K562 (cell line): ENCODE measurements around the gene AGMO. TPM values are rescaled to one million over a fixed set of nuclear protein-coding genes. Genes with fewer than 3 reads are reported as not detected.

Source experiments
- ATAC-seq: fragments of 200-7000 bp; cut with Tn5 transposase; 3 replicates; pipeline ENCODE4 v1.9.1; 2020; ENCODE audit warnings: moderate library complexity
- BruUV-seq: library from RNA; stranded (reverse); fragments of 400-500 nt; replicated peaks from 2 replicates; lab custom pipeline; 2021; lab: Mats Ljungman, UMichigan
- CTCF ChIA-PET: fragments of 300-600 bp; formaldehyde crosslinking; extraction: SDS; loops from one replicate; lab custom pipeline; 2021; ENCODE audit warnings: low intra/inter-chr PET ratio; lab: Yijun Ruan, JAX
- POLR2A ChIA-PET: fragments of 300-600, 350-650 bp; sonication (Branson Sonifier 250); formaldehyde crosslinking; extraction: SDS; loops from one replicate; lab custom pipeline; 2021; ENCODE audit warnings: antibody characterized with exemption, inconsistent platforms; lab: Yijun Ruan, JAX
- DNase-seq, 4 experiments: peaks; one replicate each; pipeline versions ENCODE4 v3.0.0 to v3.0.0-alpha.2; 2011 to 2018; ENCODE audit warnings: low spot score in 3 of 4, mixed read lengths in 3 of 4; ENCODE audit errors: extremely low read depth in 1 of 4
- FAIRE-seq: peaks from 2 replicates; lab custom pipeline; 2011; peaks lifted over from hg19 to GRCh38; lab: Jason Lieb, UNC
- H2AFZ ChIP-seq: 2 replicates; pipeline ENCODE4 v1.6.0; 2011; ENCODE audit warnings: low read depth, low read length, control low read depth, inconsistent platforms
- H3K27ac ChIP-seq: fragments of 200-600 bp; 3 replicates; pipeline ENCODE4 v1.8.0; 2011; ENCODE audit warnings: low read depth, mild to moderate bottlenecking, control low read depth, inconsistent platforms, low read length, moderate library complexity, mixed read lengths; ENCODE audit errors: extremely low read depth
- H3K27me3 ChIP-seq, 2 experiments: fragments of 300-600 bp in 1 of 2; 2 replicates in 1 of 2; 3 replicates in 1 of 2; pipeline versions ENCODE4 v1.6.0 to v1.8.0; 2011; ENCODE audit warnings: inconsistent platforms in 2 of 2, low read length in 2 of 2, mild to moderate bottlenecking in 1 of 2, mixed read lengths in 1 of 2, moderate library complexity in 1 of 2; ENCODE audit not compliant: control insufficient read depth in 2 of 2, insufficient read depth in 2 of 2
- H3K36me3 ChIP-seq: fragments of 300-600 bp; 3 replicates; pipeline ENCODE4 v1.8.0; 2011; ENCODE audit warnings: mild to moderate bottlenecking, low read length, inconsistent platforms; ENCODE audit not compliant: control insufficient read depth, insufficient read depth
- H3K4me1 ChIP-seq, 2 experiments: fragments of 200-600 bp in 1 of 2; replicated peaks in 1 of 2; 2 replicates in 1 of 2; 3 replicates in 1 of 2; pipeline versions ENCODE4 v1.5.1 to v1.8.0; 2011; ENCODE audit warnings: inconsistent platforms in 2 of 2, low read length in 2 of 2, mild to moderate bottlenecking in 1 of 2, mixed read lengths in 1 of 2, moderate library complexity in 1 of 2; ENCODE audit not compliant: control insufficient read depth in 2 of 2, insufficient read depth in 2 of 2
- H3K4me2 ChIP-seq: 2 replicates; pipeline ENCODE4 v1.6.1; 2011; ENCODE audit warnings: low read length, control low read depth, inconsistent platforms, mixed read lengths; ENCODE audit not compliant: insufficient read depth
- H3K4me3 ChIP-seq: fragments of 200-600 bp; sonication (generic), shearing (Covaris generic); 2 replicates; pipeline ENCODE4 v1.5.1; 2016; ENCODE audit warnings: control low read depth, inconsistent platforms
- H3K79me2 ChIP-seq: fragments of 200-600 bp; 3 replicates; pipeline ENCODE4 v1.8.0; 2011; ENCODE audit warnings: low read length, inconsistent platforms; ENCODE audit not compliant: control insufficient read depth, insufficient read depth
- H3K9ac ChIP-seq, 2 experiments: 2 replicates each; pipeline versions ENCODE4 v1.6.0 to v1.6.1; 2011; ENCODE audit warnings: low read depth in 2 of 2, low read length in 2 of 2, control low read depth in 1 of 2, inconsistent platforms in 1 of 2, mild to moderate bottlenecking in 1 of 2, mixed read lengths in 1 of 2; ENCODE audit not compliant: insufficient read depth in 1 of 2
- H3K9me1 ChIP-seq: one replicate; pipeline ENCODE4 v1.6.0; 2011; ENCODE audit warnings: inconsistent platforms, mild to moderate bottlenecking, low read length, moderate library complexity; ENCODE audit not compliant: control insufficient read depth, insufficient read depth
- H3K9me3 ChIP-seq: replicated peaks from 2 replicates; pipeline ENCODE4 v1.5.1; 2011; ENCODE audit warnings: low read depth, low read length, inconsistent platforms; ENCODE audit not compliant: control insufficient read depth, insufficient read depth
- H4K20me1 ChIP-seq: replicated peaks from 2 replicates; pipeline ENCODE4 v1.6.1; 2011; ENCODE audit warnings: low read length, inconsistent platforms, mixed read lengths; ENCODE audit not compliant: control insufficient read depth, insufficient read depth
- CHD2 ChIP-seq: IDR thresholded peaks from 2 replicates; pipeline ENCODE4 v1.6.1; 2011; ENCODE audit warnings: low read depth, low read length
- CXXC5 ChIP-seq: fragments of 250-450 bp; sonication (Bioruptor Pico); IDR thresholded peaks from 2 replicates; pipeline ENCODE4 v1.8.0; 2022; ENCODE audit warnings: inconsistent platforms, mild to moderate bottlenecking, moderate library complexity
- ETV1 ChIP-seq: fragments of 450-650 bp; conservative IDR thresholded peaks from 2 replicates; pipeline ENCODE4 v1.6.1; 2016; ENCODE audit warnings: missing genetic modification characterization, control low read depth, low read depth, missing compliant biosample characterization
- HNRNPL ChIP-seq: fragments of 200-400 bp; formaldehyde crosslinking; IDR thresholded peaks from 2 replicates; pipeline ENCODE4 v1.6.1; 2017; ENCODE audit warnings: low read depth, mild to moderate bottlenecking, low read length
- NR4A1 ChIP-seq, 2 experiments: fragments of 250-450 bp in 1 of 2; fragments of 450-650 bp in 1 of 2; sonication (Bioruptor Pico) in 1 of 2; IDR thresholded peaks; 2 replicates each; pipeline versions ENCODE4 v1.4.0 to v1.6.1; 2016 to 2020; ENCODE audit warnings: mild to moderate bottlenecking in 2 of 2, missing compliant biosample characterization in 1 of 2, missing genetic modification characterization in 1 of 2, moderate library complexity in 1 of 2
- PHTF2 ChIP-seq: fragments of 250-450 bp; sonication (Bioruptor Pico); IDR thresholded peaks from 2 replicates; pipeline ENCODE4 v1.5.0; 2021; ENCODE audit warnings: mild to moderate bottlenecking
- RAD21 ChIP-seq, 2 experiments: fragments of 250-450 bp in 1 of 2; fragments of 450-650 bp in 1 of 2; sonication (Bioruptor Pico) in 1 of 2; formaldehyde crosslinking in 1 of 2; IDR thresholded peaks in 1 of 2; conservative IDR thresholded peaks in 1 of 2; 2 replicates each; pipeline versions ENCODE4 v1.4.0 to v1.8.0; 2020 to 2022; ENCODE audit warnings: mild to moderate bottlenecking in 2 of 2, moderate library complexity in 1 of 2
- TAF7 ChIP-seq: fragments of 450-650 bp; IDR thresholded peaks from 2 replicates; pipeline ENCODE4 v1.6.1; 2016; ENCODE audit warnings: missing genetic modification characterization, missing compliant biosample characterization
- ZFPM2 ChIP-seq: fragments of 250-450 bp; sonication (Bioruptor Pico); IDR thresholded peaks from 2 replicates; pipeline ENCODE4 v1.5.1; 2022; ENCODE audit warnings: mild to moderate bottlenecking
- ZNF212 ChIP-seq: fragments of 450-650 bp; formaldehyde crosslinking; IDR thresholded peaks from 2 replicates; pipeline ENCODE4 v1.4.0; 2020; ENCODE audit warnings: mild to moderate bottlenecking
- ZNF584 ChIP-seq: fragments of 200-800 bp; sonication (Bioruptor generic); IDR thresholded peaks from 2 replicates; pipeline ENCODE4 v1.6.1; 2016; ENCODE audit warnings: low read depth, mild to moderate bottlenecking, missing genetic modification characterization, missing compliant biosample characterization
- ZNF780A ChIP-seq: fragments of 250-450 bp; sonication (Bioruptor Pico); IDR thresholded peaks from 2 replicates; pipeline ENCODE4 v1.5.0; 2021; ENCODE audit warnings: mild to moderate bottlenecking
- WGBS: fragments of 100-300 bp; shearing (Covaris generic); methylation state at CpG from one replicate; pipeline ENCODE4 v1.1.6; 2016; ENCODE audit warnings: low coverage, mixed read lengths; ENCODE audit not compliant: insufficient coverage; ENCODE audit errors: missing lambda C conversion rate; 5-methylcytosine and 5-hydroxymethylcytosine counted together
- in situ Hi-C: fragments of 300-500 bp; cut with MboI; formaldehyde crosslinking; loops from 4 replicates; pipeline ENCODE4 v1.15.0; 2018; ENCODE audit warnings: inconsistent platforms, mixed read lengths
- intact Hi-C: fragments of 100-400 bp; cut with micrococcal nuclease; formaldehyde crosslinking; loops from 2 replicates; pipeline ENCODE4 v1.14.2; 2022
- polyA plus RNA-seq, 8 experiments: library from polyadenylated mRNA; depleted of rRNA in 4 of 8; stranded (reverse) in 5 of 8; unstranded in 3 of 8; fragments of >200 nt; fragmentation: Nextera tagmentation in 2 of 8; fragmentation: Illumina TruSeq in 1 of 8; extraction: Ambion mirVana in 2 of 8; extraction: Trizol in 1 of 8; gene quantifications; 2 replicates each; pipeline versions ENCODE4 v1.2.1 to v1.2.3, GENCODE V29; 2011 to 2014; ENCODE audit warnings: inconsistent platforms in 1 of 8, missing spikeins in 1 of 8
- total RNA-seq, 7 experiments: library from RNA; depleted of rRNA in 6 of 7; stranded (reverse); fragments of >200 nt in 6 of 7; fragmentation: Illumina TruSeq in 2 of 7; extraction: Trizol in 2 of 7; gene quantifications; 2 replicates each; pipeline versions ENCODE4 v1.2.1 to v1.2.3, GENCODE V29; 2011 to 2021; ENCODE audit warnings: low replicate concordance in 1 of 7
- TF ChIP-seq, protein P1 (sequence below): fragments of 450-650 bp; conservative IDR thresholded peaks from 2 replicates; pipeline ENCODE4 v1.6.1; 2016; ENCODE audit warnings: missing genetic modification characterization, low read depth, mild to moderate bottlenecking, control low read depth, missing compliant biosample characterization
- TF ChIP-seq, protein P2 (sequence below), 2 experiments: fragments of 450-650 bp; IDR thresholded peaks; 2 replicates each; pipeline ENCODE4 v1.6.1; 2018; ENCODE audit warnings: mild to moderate bottlenecking in 2 of 2, low read depth in 1 of 2; ENCODE audit not compliant: partially characterized antibody in 2 of 2
- TF ChIP-seq, protein P3 (sequence below): sonication (generic); formaldehyde crosslinking; IDR thresholded peaks from 2 replicates; pipeline ENCODE4 v1.8.1; 2023; ENCODE audit warnings: mild to moderate bottlenecking, missing genetic modification reagents

AGMO gene
- total and polyA plus RNA-seq, 9 of the 15 experiments (the other 6 are each of a cell fraction or from before 2014, with no cell fraction given), result 0.30 to 1.4 (median 0.69) TPM; not detected in 1

DNA sequence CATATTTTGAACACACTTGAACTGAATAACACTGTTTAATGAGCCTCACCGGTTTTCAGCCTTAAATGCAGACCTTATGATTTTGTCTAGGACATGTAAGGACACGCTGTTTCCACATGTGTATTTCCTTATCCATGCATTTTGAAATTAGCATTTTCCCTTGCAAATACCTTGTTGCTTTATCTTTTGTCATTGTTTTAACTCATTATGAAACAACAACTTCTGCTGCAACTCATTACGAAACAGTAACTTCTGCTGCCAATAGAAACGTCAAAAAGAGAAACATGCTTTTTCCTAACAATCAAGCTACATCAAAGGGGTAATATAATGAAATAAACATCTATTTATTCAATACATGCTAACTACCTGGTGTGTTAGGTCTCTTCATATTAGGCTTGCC, 322.0 kb downstream of the AGMO start (continued):
- TF ChIP-seq CHD2, result no peak
- TF ChIP-seq, protein P1, sequence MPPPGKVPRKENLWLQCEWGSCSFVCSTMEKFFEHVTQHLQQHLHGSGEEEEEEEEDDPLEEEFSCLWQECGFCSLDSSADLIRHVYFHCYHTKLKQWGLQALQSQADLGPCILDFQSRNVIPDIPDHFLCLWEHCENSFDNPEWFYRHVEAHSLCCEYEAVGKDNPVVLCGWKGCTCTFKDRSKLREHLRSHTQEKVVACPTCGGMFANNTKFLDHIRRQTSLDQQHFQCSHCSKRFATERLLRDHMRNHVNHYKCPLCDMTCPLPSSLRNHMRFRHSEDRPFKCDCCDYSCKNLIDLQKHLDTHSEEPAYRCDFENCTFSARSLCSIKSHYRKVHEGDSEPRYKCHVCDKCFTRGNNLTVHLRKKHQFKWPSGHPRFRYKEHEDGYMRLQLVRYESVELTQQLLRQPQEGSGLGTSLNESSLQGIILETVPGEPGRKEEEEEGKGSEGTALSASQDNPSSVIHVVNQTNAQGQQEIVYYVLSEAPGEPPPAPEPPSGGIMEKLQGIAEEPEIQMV (tag), result no peak
- TF ChIP-seq CXXC5 (CRISPR knock-in tag), result no peak
- TF ChIP-seq TAF7 (tag), result no peak
- TF ChIP-seq NR4A1 (CRISPR knock-in tag; IDR thresholded peaks at IDR 0.05), result no peak
- no peak for TF ChIP-seq NR4A1 (tag; IDR thresholded peaks at IDR 0.05)
- no peak for TF ChIP-seq ZFPM2 (CRISPR knock-in tag)
- TF ChIP-seq ZNF212 (CRISPR knock-in tag), result no peak
- TF ChIP-seq RAD21 (CRISPR knock-in tag; conservative IDR thresholded peaks at IDR 0.05 in 1 of 2, IDR thresholded peaks at IDR 0.05 in 1 of 2), result no peak

DNA sequence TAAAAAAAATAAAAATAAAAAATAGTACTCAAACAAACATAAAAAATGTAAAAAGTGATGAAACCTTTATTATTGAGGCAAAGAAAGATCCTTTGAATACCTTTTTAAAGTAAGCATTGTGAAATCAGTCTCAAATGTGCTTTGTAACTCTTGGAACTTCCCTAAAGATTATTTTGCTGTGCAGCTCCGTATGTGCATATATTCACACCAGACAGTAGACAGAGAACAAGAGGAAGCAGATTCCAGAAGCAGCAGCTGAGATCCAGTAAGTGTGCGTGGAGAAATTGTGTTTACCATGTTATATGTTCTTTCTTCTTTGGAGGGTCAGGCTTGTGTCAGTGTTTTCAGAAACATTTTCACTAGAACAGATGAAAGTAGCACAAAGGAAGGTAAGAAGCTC, 324.9 kb downstream of the AGMO start:
- no peak overlapping the region for H2AFZ ChIP-seq
- H3K36me3 ChIP-seq, result no peaks in the 10 kb centered on the region
- H3K4me2 ChIP-seq, result no peak overlapping the region
- H3K9me1 ChIP-seq, result no peaks in the 10 kb centered on the region
- H3K9ac ChIP-seq, result no peak overlapping the region
- DNase-seq (no peak), FAIRE-seq (no peak), ATAC-seq (no peak)
- H3K27ac ChIP-seq, result no peak overlapping the region
- H3K4me3 ChIP-seq, result no peak overlapping the region
- no peaks in the 10 kb centered on the region; the same call in 1 of the 2 replicates for H3K9me3 ChIP-seq
- ChIA-PET POLR2A (no interaction called here), CTCF (no interaction called here)
- in situ Hi-C loops (no loop called here), intact Hi-C loops (no loop called here)
- H4K20me1 ChIP-seq, result no peaks in the 10 kb centered on the region
- BruUV-seq, result no TSS peak
- H3K79me2 ChIP-seq, result no peaks in the 10 kb centered on the region
- 3% methylated on average over 2 of the region's 2 CpGs for WGBS
- H3K4me1 ChIP-seq, result no peaks in the 10 kb centered on the region
- H3K27me3 ChIP-seq, result no peaks in the 10 kb centered on the region
- TF ChIP-seq ZNF780A (CRISPR knock-in tag) (no peak), ZNF584 (CRISPR knock-in tag) (no peak), HNRNPL (no peak), PHTF2 (CRISPR knock-in tag) (no peak), ETV1 (tag) (no peak)
- TF ChIP-seq, protein P2, sequence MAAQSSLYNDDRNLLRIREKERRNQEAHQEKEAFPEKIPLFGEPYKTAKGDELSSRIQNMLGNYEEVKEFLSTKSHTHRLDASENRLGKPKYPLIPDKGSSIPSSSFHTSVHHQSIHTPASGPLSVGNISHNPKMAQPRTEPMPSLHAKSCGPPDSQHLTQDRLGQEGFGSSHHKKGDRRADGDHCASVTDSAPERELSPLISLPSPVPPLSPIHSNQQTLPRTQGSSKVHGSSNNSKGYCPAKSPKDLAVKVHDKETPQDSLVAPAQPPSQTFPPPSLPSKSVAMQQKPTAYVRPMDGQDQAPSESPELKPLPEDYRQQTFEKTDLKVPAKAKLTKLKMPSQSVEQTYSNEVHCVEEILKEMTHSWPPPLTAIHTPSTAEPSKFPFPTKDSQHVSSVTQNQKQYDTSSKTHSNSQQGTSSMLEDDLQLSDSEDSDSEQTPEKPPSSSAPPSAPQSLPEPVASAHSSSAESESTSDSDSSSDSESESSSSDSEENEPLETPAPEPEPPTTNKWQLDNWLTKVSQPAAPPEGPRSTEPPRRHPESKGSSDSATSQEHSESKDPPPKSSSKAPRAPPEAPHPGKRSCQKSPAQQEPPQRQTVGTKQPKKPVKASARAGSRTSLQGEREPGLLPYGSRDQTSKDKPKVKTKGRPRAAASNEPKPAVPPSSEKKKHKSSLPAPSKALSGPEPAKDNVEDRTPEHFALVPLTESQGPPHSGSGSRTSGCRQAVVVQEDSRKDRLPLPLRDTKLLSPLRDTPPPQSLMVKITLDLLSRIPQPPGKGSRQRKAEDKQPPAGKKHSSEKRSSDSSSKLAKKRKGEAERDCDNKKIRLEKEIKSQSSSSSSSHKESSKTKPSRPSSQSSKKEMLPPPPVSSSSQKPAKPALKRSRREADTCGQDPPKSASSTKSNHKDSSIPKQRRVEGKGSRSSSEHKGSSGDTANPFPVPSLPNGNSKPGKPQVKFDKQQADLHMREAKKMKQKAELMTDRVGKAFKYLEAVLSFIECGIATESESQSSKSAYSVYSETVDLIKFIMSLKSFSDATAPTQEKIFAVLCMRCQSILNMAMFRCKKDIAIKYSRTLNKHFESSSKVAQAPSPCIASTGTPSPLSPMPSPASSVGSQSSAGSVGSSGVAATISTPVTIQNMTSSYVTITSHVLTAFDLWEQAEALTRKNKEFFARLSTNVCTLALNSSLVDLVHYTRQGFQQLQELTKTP (IDR thresholded peaks at IDR 0.05; ENCODE audit: low read depth in 1 of 2, partially characterized antibody in 2 of 2), result no peak
- TF ChIP-seq, protein P3, sequence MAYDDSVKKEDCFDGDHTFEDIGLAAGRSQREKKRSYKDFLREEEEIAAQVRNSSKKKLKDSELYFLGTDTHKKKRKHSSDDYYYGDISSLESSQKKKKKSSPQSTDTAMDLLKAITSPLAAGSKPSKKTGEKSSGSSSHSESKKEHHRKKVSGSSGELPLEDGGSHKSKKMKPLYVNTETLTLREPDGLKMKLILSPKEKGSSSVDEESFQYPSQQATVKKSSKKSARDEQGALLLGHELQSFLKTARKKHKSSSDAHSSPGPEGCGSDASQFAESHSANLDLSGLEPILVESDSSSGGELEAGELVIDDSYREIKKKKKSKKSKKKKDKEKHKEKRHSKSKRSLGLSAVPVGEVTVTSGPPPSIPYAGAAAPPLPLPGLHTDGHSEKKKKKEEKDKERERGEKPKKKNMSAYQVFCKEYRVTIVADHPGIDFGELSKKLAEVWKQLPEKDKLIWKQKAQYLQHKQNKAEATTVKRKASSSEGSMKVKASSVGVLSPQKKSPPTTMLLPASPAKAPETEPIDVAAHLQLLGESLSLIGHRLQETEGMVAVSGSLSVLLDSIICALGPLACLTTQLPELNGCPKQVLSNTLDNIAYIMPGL (CRISPR knock-in tag), result no peak
